K562 (cell line): Measurements from ENCODE around the gene PSMC4. TPM values are rescaled to one million over a fixed set of nuclear protein-coding genes. Genes with fewer than 3 reads are reported as not detected.
A peak's percentile ranks its signal among the peaks of the same experiment; 100 is the strongest.

Source experiments
- CREM ChIP-seq: IDR thresholded peaks from 2 replicates; pipeline ENCODE4 v1.6.1; 2014; ENCODE audit warnings: antibody characterized with exemption, low read depth
- GATAD2B ChIP-seq: fragments of 450-650 bp; IDR thresholded peaks from 2 replicates; pipeline ENCODE4 v1.6.1; 2017; ENCODE audit warnings: mild to moderate bottlenecking, borderline replicate concordance
- GMEB1 ChIP-seq: fragments of 250-450 bp; sonication (Bioruptor Pico); IDR thresholded peaks from 2 replicates; pipeline ENCODE4 v1.4.0; 2020; ENCODE audit warnings: mild to moderate bottlenecking
- GTF2E2 ChIP-seq: fragments of 200-800 bp; sonication (Bioruptor generic); IDR thresholded peaks from 2 replicates; pipeline ENCODE4 v1.6.1; 2016; ENCODE audit warnings: missing genetic modification characterization, missing compliant biosample characterization
- MCM3 ChIP-seq: fragments of 450-650 bp; IDR thresholded peaks from 2 replicates; pipeline ENCODE4 v1.6.1; 2016
- MTA2 ChIP-seq: fragments of 450-650 bp; IDR thresholded peaks from 2 replicates; pipeline ENCODE4 v1.6.1; 2016; ENCODE audit warnings: low read depth
- NCOA6 ChIP-seq: fragments of 450-650 bp; IDR thresholded peaks from 2 replicates; pipeline ENCODE4 v1.6.1; 2017; ENCODE audit warnings: mild to moderate bottlenecking
- PRPF4 ChIP-seq: fragments of 200-400 bp; formaldehyde crosslinking; IDR thresholded peaks from one replicate; pipeline ENCODE4 v1.6.1; 2017; ENCODE audit warnings: low read length, low read depth, mild to moderate bottlenecking; ENCODE audit not compliant: insufficient read depth, poor library complexity, severe bottlenecking
- PTBP1 ChIP-seq: fragments of 200-400 bp; formaldehyde crosslinking; IDR thresholded peaks from 2 replicates; pipeline ENCODE4 v1.6.1; 2017; ENCODE audit warnings: low read depth, low read length
- PTRF ChIP-seq: fragments of 450-650 bp; IDR thresholded peaks from 2 replicates; pipeline ENCODE4 v1.6.1; 2016; ENCODE audit warnings: mild to moderate bottlenecking, missing genetic modification characterization, missing compliant biosample characterization
- SMAD1 ChIP-seq: fragments of 150-350 bp; IDR thresholded peaks from 2 replicates; pipeline ENCODE4 v1.6.1; 2014; ENCODE audit warnings: low read length, low read depth; ENCODE audit not compliant: partially characterized antibody
- TEAD1 ChIP-seq, 2 experiments: fragments of 450-650 bp in 1 of 2; sonication (generic) in 1 of 2; formaldehyde crosslinking; IDR thresholded peaks; 2 replicates each; pipeline versions ENCODE4 v1.4.0 to v1.8.0; 2020 to 2022; ENCODE audit warnings: mild to moderate bottlenecking in 2 of 2, missing genetic modification reagents in 1 of 2
- U2AF1 ChIP-seq: fragments of 200-400 bp; formaldehyde crosslinking; optimal IDR thresholded peaks from 2 replicates; pipeline ENCODE3; 2017; ENCODE audit warnings: mild to moderate bottlenecking, low read depth, low read length, moderate library complexity
- YY1 ChIP-seq, 3 experiments: IDR thresholded peaks; 2 replicates each; pipeline ENCODE4 v1.6.1; 2011; ENCODE audit warnings: low read length in 2 of 3, mild to moderate bottlenecking in 2 of 3, moderate library complexity in 2 of 3, borderline replicate concordance in 1 of 3, control low read depth in 1 of 3, low read depth in 1 of 3; ENCODE audit not compliant: insufficient read depth in 3 of 3, insufficient replicate concordance in 2 of 3, control insufficient read depth in 1 of 3, insufficient read length in 1 of 3; ENCODE audit errors: extremely low read depth in 1 of 3
- ZBTB17 ChIP-seq: fragments of 450-650 bp; formaldehyde crosslinking; IDR thresholded peaks from 2 replicates; pipeline ENCODE4 v1.4.0; 2020; ENCODE audit warnings: mild to moderate bottlenecking
- ZBTB5 ChIP-seq: fragments of 450-650 bp; IDR thresholded peaks from 2 replicates; pipeline ENCODE4 v1.6.1; 2017; ENCODE audit warnings: antibody characterized with exemption
- ZNF398 ChIP-seq: fragments of 250-450 bp; sonication (Bioruptor Pico); IDR thresholded peaks from 2 replicates; pipeline ENCODE4 v1.8.0; 2021; ENCODE audit warnings: moderate library complexity, mild to moderate bottlenecking, inconsistent platforms
- ZNF511 ChIP-seq: sonication (generic); formaldehyde crosslinking; IDR thresholded peaks from 2 replicates; pipeline ENCODE4 v1.8.0; 2022; ENCODE audit warnings: mild to moderate bottlenecking, missing genetic modification reagents
- ZNF586 ChIP-seq: fragments of 450-650 bp; formaldehyde crosslinking; conservative IDR thresholded peaks from 2 replicates; pipeline ENCODE4 v1.4.0; 2020; ENCODE audit warnings: mild to moderate bottlenecking, moderate library complexity
- ZNF644 ChIP-seq: fragments of 200-800 bp; sonication (Bioruptor generic); IDR thresholded peaks from 2 replicates; pipeline ENCODE4 v1.6.1; 2016; ENCODE audit warnings: low read depth, missing genetic modification characterization, missing compliant biosample characterization
- polyA plus RNA-seq, 8 experiments: library from polyadenylated mRNA; depleted of rRNA in 4 of 8; stranded (reverse) in 5 of 8; unstranded in 3 of 8; fragments of >200 nt; fragmentation: Nextera tagmentation in 2 of 8; fragmentation: Illumina TruSeq in 1 of 8; extraction: Ambion mirVana in 2 of 8; extraction: Trizol in 1 of 8; gene quantifications; 2 replicates each; pipeline versions ENCODE4 v1.2.1 to v1.2.3, GENCODE V29; 2011 to 2014; ENCODE audit warnings: inconsistent platforms in 1 of 8, missing spikeins in 1 of 8
- total RNA-seq, 7 experiments: library from RNA; depleted of rRNA in 6 of 7; stranded (reverse); fragments of >200 nt in 6 of 7; fragmentation: Illumina TruSeq in 2 of 7; extraction: Trizol in 2 of 7; gene quantifications; 2 replicates each; pipeline versions ENCODE4 v1.2.1 to v1.2.3, GENCODE V29; 2011 to 2021; ENCODE audit warnings: low replicate concordance in 1 of 7

PSMC4 gene
- total and polyA plus RNA-seq, 9 of the 15 experiments (the other 6 are each of a cell fraction or from before 2014, with no cell fraction given): 45.9 to 475 (median 142) TPM

GRCh38 chr19:39996811-39997637 lies 26.1 kb downstream of the PSMC4 start, which contains the start of gene ZNF546 (continued):
- TF ChIP-seq GMEB1 (CRISPR knock-in tag) (peak; percentile 39; the same call in 1 of the 2 replicates), MTA2 (no peak), YY1 (IDR thresholded peaks at IDR 0.05; ENCODE audit: borderline replicate concordance in 1 of 3, control insufficient read depth in 1 of 3, extremely low read depth in 1 of 3, insufficient read depth in 3 of 3, insufficient read length in 1 of 3, insufficient replicate concordance in 2 of 3, low read depth in 1 of 3, low read length in 2 of 3) (peak in 2 of 3 experiments; percentile 21 to 51), U2AF1 (no peak), GTF2E2 (tag) (peak; percentile 89), SMAD1 (peak; percentile 56), ZNF586 (CRISPR knock-in tag) (no peak), ZBTB5 (no peak), PTRF (tag) (no peak), NCOA6 (no peak), ZNF398 (no peak), CREM (peak; percentile 61; the same call in 1 of the 2 replicates), PRPF4 (no peak), GATAD2B (peak; percentile 61; the same call in 1 of the 2 replicates), MCM3 (no peak), ZNF511 (CRISPR knock-in tag) (no peak), TEAD1 (CRISPR knock-in tag; IDR thresholded peaks at IDR 0.05) (no peak), PTBP1 (no peak), ZBTB17 (CRISPR knock-in tag) (no peak; the same call in 1 of the 2 replicates), ZNF644 (0 out of 2 replicates have a peak, but pooled peaks have one; percentile 36)
